K562 (cell line): ENCODE results near the gene GRP.

Experiments
- DMBX1 ChIP-seq: fragments of 250-450 bp; sonication (Bioruptor Pico); IDR thresholded peaks from 2 replicates; pipeline ENCODE4 v1.8.0; 2022; ENCODE audit warnings: inconsistent platforms, mild to moderate bottlenecking, moderate library complexity, borderline replicate concordance
- EP300 ChIP-seq: IDR thresholded peaks from 2 replicates; pipeline ENCODE4 v1.6.1; 2012; ENCODE audit warnings: low read length, improper control_type of control experiment
- JUN ChIP-seq, 2 experiments: sonication (generic) in 1 of 2; formaldehyde crosslinking in 1 of 2; IDR thresholded peaks; 2 replicates each; pipeline versions ENCODE4 v1.6.1 to v1.8.0; 2012 to 2022; ENCODE audit warnings: borderline replicate concordance in 2 of 2, mild to moderate bottlenecking in 2 of 2, improper control_type of control experiment in 1 of 2, low read depth in 1 of 2, low read length in 1 of 2, missing genetic modification reagents in 1 of 2
- MEIS2 ChIP-seq: fragments of 450-650 bp; IDR thresholded peaks from 2 replicates; pipeline ENCODE4 v1.6.1; 2014; ENCODE audit warnings: mild to moderate bottlenecking; ENCODE audit not compliant: partially characterized antibody
- NCOA2 ChIP-seq, 2 experiments: fragments of 450-650 bp; IDR thresholded peaks; 2 replicates each; pipeline ENCODE4 v1.6.1; 2018; ENCODE audit warnings: mild to moderate bottlenecking in 2 of 2, moderate library complexity in 1 of 2; ENCODE audit not compliant: partially characterized antibody in 2 of 2
- ZBTB17 ChIP-seq: fragments of 450-650 bp; formaldehyde crosslinking; IDR thresholded peaks from 2 replicates; pipeline ENCODE4 v1.4.0; 2020; ENCODE audit warnings: mild to moderate bottlenecking
- ZNF133 ChIP-seq: fragments of 250-450 bp; sonication (Bioruptor Pico); IDR thresholded peaks from 2 replicates; pipeline ENCODE4 v1.4.0; 2020; ENCODE audit warnings: mild to moderate bottlenecking
- ZNF274 ChIP-seq: IDR thresholded peaks from 2 replicates; pipeline ENCODE4 v1.6.1; 2011; ENCODE audit warnings: low read depth, mild to moderate bottlenecking, low read length, moderate library complexity, borderline replicate concordance
- ZNF780A ChIP-seq: fragments of 250-450 bp; sonication (Bioruptor Pico); IDR thresholded peaks from 2 replicates; pipeline ENCODE4 v1.5.0; 2021; ENCODE audit warnings: mild to moderate bottlenecking
- TF ChIP-seq, protein P1 (sequence below): sonication (generic); formaldehyde crosslinking; IDR thresholded peaks from 2 replicates; pipeline ENCODE4 v1.9.0; 2022; ENCODE audit warnings: mild to moderate bottlenecking, missing genetic modification reagents
- TF ChIP-seq, protein P2 (sequence below), 3 experiments: IDR thresholded peaks in 2 of 3; conservative IDR thresholded peaks in 1 of 3; 2 replicates each; pipeline ENCODE4 v1.5.1; 2011 to 2012; ENCODE audit warnings: low read length in 3 of 3, mild to moderate bottlenecking in 3 of 3, control low read depth in 2 of 3, improper control_type of control experiment in 1 of 3, inconsistent platforms in 1 of 3, low read depth in 1 of 3, mixed read lengths in 1 of 3, moderate library complexity in 1 of 3; ENCODE audit not compliant: insufficient read depth in 2 of 3
- TF ChIP-seq, protein P3 (sequence below): sonication (generic); formaldehyde crosslinking; IDR thresholded peaks from 2 replicates; pipeline ENCODE4 v1.8.0; 2022; ENCODE audit warnings: missing genetic modification reagents, mild to moderate bottlenecking, borderline replicate concordance

DNA sequence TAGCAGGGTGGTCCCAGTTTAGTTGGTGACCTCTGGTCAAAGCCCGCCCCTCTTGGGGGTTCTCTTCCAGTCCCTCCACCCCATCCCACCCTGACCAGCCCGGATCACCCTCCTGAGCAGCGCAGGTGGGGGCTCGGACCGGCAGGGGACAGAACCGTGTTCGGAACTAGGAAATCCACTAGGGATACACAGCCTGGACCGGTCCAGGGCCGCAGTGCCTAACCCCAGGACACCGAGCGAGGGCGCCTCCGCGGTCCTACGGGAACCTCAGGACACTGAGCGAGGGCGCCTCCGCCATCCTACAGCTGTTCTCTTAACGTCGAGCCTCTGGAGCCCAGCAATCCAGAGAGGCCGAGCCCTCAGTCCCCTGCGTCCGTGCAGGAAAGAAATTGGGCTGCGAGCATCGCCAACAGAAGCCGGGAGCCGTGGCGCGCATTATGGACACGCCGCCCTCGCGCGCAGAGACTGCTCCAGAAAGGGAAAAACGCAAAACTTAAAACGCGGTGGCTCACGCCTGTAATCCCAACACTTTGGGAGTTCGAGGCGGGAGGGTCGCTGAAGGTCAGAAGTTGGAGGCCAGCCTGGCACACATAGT is 44.8 kb downstream of the GRP start:
- TF ChIP-seq MEIS2 (no peak), EP300 (no peak), ZBTB17 (no peak), JUN (IDR thresholded peaks at IDR 0.05; ENCODE audit: borderline replicate concordance, low read depth, low read length) (no peak), JUN (CRISPR knock-in tag; IDR thresholded peaks at IDR 0.05; ENCODE audit: borderline replicate concordance) (no peak), ZNF133 (no peak), NCOA2 (IDR thresholded peaks at IDR 0.05; ENCODE audit: partially characterized antibody in 2 of 2) (no peak), DMBX1 (CRISPR knock-in tag) (no peak), ZNF780A (CRISPR knock-in tag) (no peak), ZNF274 (no peak)
- TF ChIP-seq, protein P1, sequence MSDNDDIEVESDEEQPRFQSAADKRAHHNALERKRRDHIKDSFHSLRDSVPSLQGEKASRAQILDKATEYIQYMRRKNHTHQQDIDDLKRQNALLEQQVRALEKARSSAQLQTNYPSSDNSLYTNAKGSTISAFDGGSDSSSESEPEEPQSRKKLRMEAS (CRISPR knock-in tag) = no peak
- TF ChIP-seq, protein P2, sequence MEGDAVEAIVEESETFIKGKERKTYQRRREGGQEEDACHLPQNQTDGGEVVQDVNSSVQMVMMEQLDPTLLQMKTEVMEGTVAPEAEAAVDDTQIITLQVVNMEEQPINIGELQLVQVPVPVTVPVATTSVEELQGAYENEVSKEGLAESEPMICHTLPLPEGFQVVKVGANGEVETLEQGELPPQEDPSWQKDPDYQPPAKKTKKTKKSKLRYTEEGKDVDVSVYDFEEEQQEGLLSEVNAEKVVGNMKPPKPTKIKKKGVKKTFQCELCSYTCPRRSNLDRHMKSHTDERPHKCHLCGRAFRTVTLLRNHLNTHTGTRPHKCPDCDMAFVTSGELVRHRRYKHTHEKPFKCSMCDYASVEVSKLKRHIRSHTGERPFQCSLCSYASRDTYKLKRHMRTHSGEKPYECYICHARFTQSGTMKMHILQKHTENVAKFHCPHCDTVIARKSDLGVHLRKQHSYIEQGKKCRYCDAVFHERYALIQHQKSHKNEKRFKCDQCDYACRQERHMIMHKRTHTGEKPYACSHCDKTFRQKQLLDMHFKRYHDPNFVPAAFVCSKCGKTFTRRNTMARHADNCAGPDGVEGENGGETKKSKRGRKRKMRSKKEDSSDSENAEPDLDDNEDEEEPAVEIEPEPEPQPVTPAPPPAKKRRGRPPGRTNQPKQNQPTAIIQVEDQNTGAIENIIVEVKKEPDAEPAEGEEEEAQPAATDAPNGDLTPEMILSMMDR (IDR thresholded peaks at IDR 0.05 in 2 of 3, conservative IDR thresholded peaks at IDR 0.05 in 1 of 3; ENCODE audit: insufficient read depth in 2 of 3, low read depth in 1 of 3, low read length in 3 of 3) = no peak
- TF ChIP-seq, protein P3, sequence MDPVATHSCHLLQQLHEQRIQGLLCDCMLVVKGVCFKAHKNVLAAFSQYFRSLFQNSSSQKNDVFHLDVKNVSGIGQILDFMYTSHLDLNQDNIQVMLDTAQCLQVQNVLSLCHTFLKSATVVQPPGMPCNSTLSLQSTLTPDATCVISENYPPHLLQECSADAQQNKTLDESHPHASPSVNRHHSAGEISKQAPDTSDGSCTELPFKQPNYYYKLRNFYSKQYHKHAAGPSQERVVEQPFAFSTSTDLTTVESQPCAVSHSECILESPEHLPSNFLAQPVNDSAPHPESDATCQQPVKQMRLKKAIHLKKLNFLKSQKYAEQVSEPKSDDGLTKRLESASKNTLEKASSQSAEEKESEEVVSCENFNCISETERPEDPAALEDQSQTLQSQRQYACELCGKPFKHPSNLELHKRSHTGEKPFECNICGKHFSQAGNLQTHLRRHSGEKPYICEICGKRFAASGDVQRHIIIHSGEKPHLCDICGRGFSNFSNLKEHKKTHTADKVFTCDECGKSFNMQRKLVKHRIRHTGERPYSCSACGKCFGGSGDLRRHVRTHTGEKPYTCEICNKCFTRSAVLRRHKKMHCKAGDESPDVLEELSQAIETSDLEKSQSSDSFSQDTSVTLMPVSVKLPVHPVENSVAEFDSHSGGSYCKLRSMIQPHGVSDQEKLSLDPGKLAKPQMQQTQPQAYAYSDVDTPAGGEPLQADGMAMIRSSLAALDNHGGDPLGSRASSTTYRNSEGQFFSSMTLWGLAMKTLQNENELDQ (CRISPR knock-in tag) = no peak
